Heart right ventricle (tissue), 16 donors: ENCODE measurements around the gene CPNE4. TPM values are rescaled to one million over a fixed set of nuclear protein-coding genes. Genes with fewer than 3 reads are reported as not detected.

Experiments
- ATAC-seq, 8 donors: fragments of 200-7000 bp; cut with Tn5 transposase; one replicate each; pipeline ENCODE4 v1.9.1; 2020; ENCODE audit warnings: mild to moderate bottlenecking in 8 of 8, moderate library complexity in 8 of 8, moderate number of reproducible peaks in 1 of 8
- DNase-seq, 2 donors: peaks; one replicate each; pipeline ENCODE4 v3.0.0-alpha.2; 2020
- H3K27ac ChIP-seq, 10 donors: fragments of 200-600 bp; sonication (generic) in 2 of 10; one replicate each; pipeline versions ENCODE4 v1.5.0 to v1.8.0; 2020 to 2022; ENCODE audit warnings: mild to moderate bottlenecking in 3 of 10
- H3K27me3 ChIP-seq, 7 donors: fragments of 200-600 bp; one replicate each; pipeline ENCODE4 v1.8.0; 2021 to 2022; ENCODE audit warnings: mild to moderate bottlenecking in 2 of 7
- H3K36me3 ChIP-seq, 9 donors: fragments of 200-600 bp; sonication (generic) in 1 of 9; one replicate each; pipeline versions ENCODE4 v1.5.0 to v1.8.0; 2020 to 2022; ENCODE audit warnings: mild to moderate bottlenecking in 2 of 9
- H3K4me1 ChIP-seq, 9 donors: fragments of 200-600 bp; sonication (generic) in 1 of 9; one replicate each; pipeline versions ENCODE4 v1.5.0 to v1.8.0; 2020 to 2022; ENCODE audit warnings: mild to moderate bottlenecking in 4 of 9
- H3K4me3 ChIP-seq, 10 donors: fragments of 200-600 bp; sonication (generic) in 2 of 10; one replicate each; pipeline versions ENCODE4 v1.5.0 to v1.8.0; 2020 to 2022; ENCODE audit warnings: mild to moderate bottlenecking in 7 of 10, moderate library complexity in 2 of 10
- H3K9me3 ChIP-seq, 11 donors: fragments of 200-600 bp in 10 of 11; sonication (generic) in 2 of 11; one replicate each; pipeline versions ENCODE4 v1.5.0 to v1.8.0; 2013 to 2022; ENCODE audit warnings: mild to moderate bottlenecking in 2 of 11, control low read depth in 1 of 11, moderate library complexity in 1 of 11
- CTCF ChIP-seq, 9 donors: fragments of 200-600 bp; sonication (generic) in 2 of 9; IDR thresholded peaks; one replicate each; pipeline versions ENCODE4 v1.5.0 to v1.8.0; 2021 to 2022; ENCODE audit warnings: antibody characterized with exemption in 9 of 9, mild to moderate bottlenecking in 5 of 9, moderate library complexity in 1 of 9
- WGBS, 2 donors: extraction: QIAGEN DNeasy Blood & Tissue Kit; methylation state at CpG; one replicate each; pipeline ENCODE4 v1.1.7; 2013; ENCODE audit warnings: inconsistent platforms in 1 of 2; 5-methylcytosine and 5-hydroxymethylcytosine counted together
- intact Hi-C, 10 donors: fragments of 100-400 bp; cut with DNase I; formaldehyde crosslinking; loops; one replicate each; pipeline versions ENCODE4 v1.11.1 to v1.14.2; 2022
- polyA plus RNA-seq, 2 donors: library from polyadenylated mRNA; stranded (reverse); fragments of 200-250 nt; gene quantifications; one replicate each; pipeline ENCODE4 v1.2.3, GENCODE V29; 2013
- total RNA-seq, 10 donors: library from RNA; stranded (reverse); fragmentation: NEBNext Ultra II Directional in 3 of 10; extraction: Animal tissue kit (Norgen Biotek cat#: 25700) in 3 of 10; gene quantifications; one replicate each; pipeline versions ENCODE4 v1.2.1 to v1.2.4, GENCODE V29; 2021 to 2023
- donor health status: Arrhythmogenic right ventricular cardiomyopathy.
- donor health status: ischemic (EF 13 %, LVEDD 7.1; RV severe dilation, severe dysfunction).
- donor health status: healthy with polysubstance abuse.
- donor health status: DM: no; HTN: yes; CAD: no.
- donor health status: DM: no; HTN: no; CAD: no.
- donor health status: ischemic (EF 25% LVEDD 6.9; RV normal size, moderate dysfunction).
- donor health status: ischemic (EF 25% LVEDD 5.7; RV mildly dilated, moderate dysfunction).
- donor health status: healthy.
- donor health status: DM: yes; HTN: yes; CAD: no.
- donor health status: Ischemic cardiomyopathy.
- donor health status: ischemic (EF 35%, LVEDD 5.7; RV mildly dilated, moderate dysfunction).
- donor health status: nonischemic (EF 11% LVEDD 7.7; RV severe dilation, severe dysfunction).
- donor health status: DM: yes; HTN: yes; CAD: no.
- donor health status: PGD.
- donor health status: ischemic (EF 29% LVEDD 5.4; RV normal size, mild dysfunction).
- donor health status: nonischemic (EF 23%, LVEDD 6.1; RV moderate dilation, normal function).

Gene CPNE4
- total and polyA plus RNA-seq, 12 donors, result 1.5 to 116 (median 24.8) TPM

GRCh38 chr3:132073771-132074170 lies 39.0 kb upstream of the CPNE4 start:
- no peaks in the 10 kb centered on the region for H3K9me3 ChIP-seq
- no peak for DNase-seq
- no peak for TF ChIP-seq CTCF (IDR thresholded peaks at IDR 0.05)
- no peaks in the 10 kb centered on the region for H3K4me1 ChIP-seq
- intact Hi-C loops, result no loop called here
- H3K4me3 ChIP-seq, result no peak overlapping the region
- H3K36me3 ChIP-seq, result no peaks in the 10 kb centered on the region
- no peaks in the 10 kb centered on the region for H3K27me3 ChIP-seq
- ATAC-seq, result no peak
- no peak overlapping the region for H3K27ac ChIP-seq

GRCh38 chr3:132071043-132071442 lies 36.2 kb upstream of the CPNE4 start:
- TF ChIP-seq CTCF (IDR thresholded peaks at IDR 0.05), result no peak
- Histone ChIP-seq H3K4me1 (no peaks in the 10 kb centered on the region), H3K36me3 (no peaks in the 10 kb centered on the region), H3K9me3 (no peaks in the 10 kb centered on the region), H3K4me3 (no peak overlapping the region), H3K27ac (no peak overlapping the region), H3K27me3 (no peaks in the 10 kb centered on the region)
- DNase-seq (peak in 1 of 2 donors; percentile 6), ATAC-seq (no peak)
- intact Hi-C loops, result no loop called here

- 3 to 6% methylated on average over 4 of the region's 4 CpGs for WGBS, 2 donors
- intact Hi-C loops, result no loop called here
- Histone ChIP-seq H3K4me3 (no peak overlapping the region), H3K4me1 (no peaks in the 10 kb centered on the region), H3K36me3 (no peaks in the 10 kb centered on the region), H3K27me3 (peaks cover 0 to 8% (median 3%) of the 10 kb centered on the region in 7 donors), H3K27ac (no peak overlapping the region), H3K9me3 (peaks cover 0 to 14% (median 0%) of the 10 kb centered on the region in 11 donors)
- ATAC-seq, result no peak
- TF ChIP-seq CTCF (IDR thresholded peaks at IDR 0.05), result no peak
- DNase-seq, result no peak
Observed at GRCh38 chr3:132064114-132064513, 29.3 kb upstream of the CPNE4 start.

DNA sequence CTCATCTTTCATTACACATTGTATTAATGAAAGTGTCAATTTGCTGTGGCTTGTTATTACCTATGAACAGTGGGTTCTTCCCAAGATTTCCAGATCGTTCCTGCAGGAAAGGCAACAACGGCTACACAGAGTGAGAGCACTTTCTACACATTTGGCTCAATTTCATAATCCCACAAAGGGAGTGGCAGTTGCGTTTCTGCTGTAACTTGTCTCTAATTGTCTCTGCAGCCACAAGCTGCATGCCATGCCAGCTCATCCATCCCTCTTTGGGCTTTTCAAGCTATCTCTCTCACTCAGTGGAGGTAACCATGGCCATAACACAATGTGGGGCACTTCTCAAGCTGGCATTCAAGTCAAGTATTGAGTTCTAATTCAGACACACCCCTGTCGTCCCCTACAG lies 27.7 kb upstream of the CPNE4 start:
- no peak overlapping the region for H3K4me3 ChIP-seq
- WGBS, 2 donors, result 84 to 91% methylated on average over 4 of the region's 4 CpGs
- no peaks in the 10 kb centered on the region for H3K4me1 ChIP-seq
- DNase-seq, result no peak
- no peak overlapping the region for H3K27ac ChIP-seq
- H3K9me3 ChIP-seq, result peaks cover 0 to 14% (median 0%) of the 10 kb centered on the region in 11 donors
- peaks cover 0 to 8% (median 3%) of the 10 kb centered on the region in 7 donors for H3K27me3 ChIP-seq
- no peak for ATAC-seq
- TF ChIP-seq CTCF (IDR thresholded peaks at IDR 0.05), result no peak
- intact Hi-C loops, result no loop called here
- no peaks in the 10 kb centered on the region for H3K36me3 ChIP-seq

DNA sequence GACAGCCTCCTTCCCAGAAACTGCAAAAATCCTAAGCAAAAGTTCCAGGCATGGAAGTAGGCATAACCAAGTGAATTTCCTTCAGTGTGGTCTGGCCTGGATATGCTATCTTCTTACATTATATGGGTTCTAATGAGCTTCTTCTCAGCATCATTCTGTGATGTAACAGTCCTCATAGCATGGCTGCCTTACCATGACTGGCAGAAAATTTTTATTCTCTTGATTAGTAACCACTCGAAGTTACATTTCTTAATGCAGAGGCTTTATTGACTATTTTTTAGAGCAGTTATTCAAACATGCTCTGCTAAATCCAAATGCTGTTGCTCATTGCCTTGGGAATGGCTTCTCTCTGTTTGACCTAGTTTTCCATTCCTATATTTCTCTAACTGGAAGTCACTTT lies 21.1 kb upstream of the CPNE4 start:
- intact Hi-C loops, result no loop called here
- no peak for DNase-seq

More for the DNA sequence above, 21.1 kb upstream of the CPNE4 start:
- ATAC-seq, result no peak
- H3K4me1 ChIP-seq, result no peaks in the 10 kb centered on the region
- no peak for TF ChIP-seq CTCF (IDR thresholded peaks at IDR 0.05)
- H3K36me3 ChIP-seq, result no peaks in the 10 kb centered on the region
- no peak overlapping the region for H3K27ac ChIP-seq
- peaks cover 0 to 6% (median 0%) of the 10 kb centered on the region in 11 donors for H3K9me3 ChIP-seq
- WGBS, 2 donors, result 85 to 87% methylated on average over 1 of the region's 1 CpG
- no peak overlapping the region for H3K4me3 ChIP-seq
- H3K27me3 ChIP-seq, result peaks cover 0 to 7% (median 0%) of the 10 kb centered on the region in 7 donors
